Mucosa of descending colon (tissue), 3 donors: ENCODE measurements around the gene CEP170. TPM values are rescaled to one million over a fixed set of nuclear protein-coding genes. Genes with fewer than 3 reads are reported as not detected.

Experiments
- ATAC-seq: fragments of 200-7000 bp; cut with Tn5 transposase; one replicate; pipeline ENCODE4 v1.9.1; 2020; ENCODE audit warnings: mild to moderate bottlenecking, moderate library complexity
- DNase-seq, 3 donors: peaks; one replicate each; pipeline ENCODE4 v3.0.0-alpha.2; 2020
- H3K36me3 ChIP-seq: fragments of 200-600 bp; one replicate; pipeline ENCODE4 v1.8.0; 2021; ENCODE audit warnings: low read depth, mild to moderate bottlenecking
- H3K4me1 ChIP-seq: fragments of 200-600 bp; one replicate; pipeline ENCODE4 v1.8.0; 2021; ENCODE audit warnings: low read depth, mild to moderate bottlenecking
- H3K4me3 ChIP-seq: fragments of 200-600 bp; one replicate; pipeline ENCODE4 v1.8.0; 2021; ENCODE audit warnings: mild to moderate bottlenecking
- H3K9me3 ChIP-seq: fragments of 200-600 bp; one replicate; pipeline ENCODE4 v1.8.0; 2021; ENCODE audit warnings: mild to moderate bottlenecking
- intact Hi-C, 2 donors: fragments of 100-400 bp; cut with DNase I in 1 of 2; cut with micrococcal nuclease in 1 of 2; formaldehyde crosslinking; loops; one replicate each; pipeline versions ENCODE4 v1.11.0 to v1.11.1; 2022; cut with DNase I, micrococcal nuclease
- total RNA-seq, 3 donors: library from RNA; stranded (reverse); fragmentation: NEBNext Ultra II Directional in 2 of 3; extraction: Animal tissue kit (Norgen Biotek cat#: 25700) in 2 of 3; gene quantifications; one replicate each; pipeline versions ENCODE4 v1.2.1 to v1.2.4, GENCODE V29; 2021 to 2023
- TF ChIP-seq, protein P1 (sequence below): fragments of 200-600 bp; IDR thresholded peaks from one replicate; pipeline ENCODE4 v1.8.0; 2022; ENCODE audit warnings: antibody characterized with exemption, mild to moderate bottlenecking
- donor health status: DM: no; HTN: no; CAD: no; lungs with moderate emphysema.
- donor health status: DM: no; HTN: no; CAD: no.
- donor health status: DM: no; HTN: yes; CAD: no.

Gene CEP170
- total RNA-seq, 3 donors from 2014 or later, result 6.2 to 43.8 (median 14.4) TPM

DNA sequence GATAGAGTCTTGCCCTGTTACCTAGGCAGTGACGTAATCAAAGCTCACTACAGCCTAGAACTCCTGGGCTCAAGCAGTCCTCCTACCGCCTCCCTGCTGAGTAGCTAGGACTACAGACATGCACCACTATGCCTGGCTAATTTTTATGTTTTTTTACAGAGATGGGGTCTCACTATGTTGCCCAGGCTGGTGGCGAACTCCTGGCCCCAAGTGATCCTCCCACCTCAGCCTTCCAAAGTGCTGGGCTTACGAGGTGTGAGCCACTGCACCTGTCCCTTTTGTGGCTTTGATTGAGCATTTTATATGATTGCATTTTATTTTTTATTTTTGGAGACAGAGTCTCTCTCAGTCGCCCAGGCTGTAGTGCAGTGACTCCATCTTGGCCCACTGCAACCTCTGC, 26.6 kb upstream of the CEP170 start:
- ATAC-seq, result no peak
- intact Hi-C loops, result no loop called here
- TF ChIP-seq, protein P1, sequence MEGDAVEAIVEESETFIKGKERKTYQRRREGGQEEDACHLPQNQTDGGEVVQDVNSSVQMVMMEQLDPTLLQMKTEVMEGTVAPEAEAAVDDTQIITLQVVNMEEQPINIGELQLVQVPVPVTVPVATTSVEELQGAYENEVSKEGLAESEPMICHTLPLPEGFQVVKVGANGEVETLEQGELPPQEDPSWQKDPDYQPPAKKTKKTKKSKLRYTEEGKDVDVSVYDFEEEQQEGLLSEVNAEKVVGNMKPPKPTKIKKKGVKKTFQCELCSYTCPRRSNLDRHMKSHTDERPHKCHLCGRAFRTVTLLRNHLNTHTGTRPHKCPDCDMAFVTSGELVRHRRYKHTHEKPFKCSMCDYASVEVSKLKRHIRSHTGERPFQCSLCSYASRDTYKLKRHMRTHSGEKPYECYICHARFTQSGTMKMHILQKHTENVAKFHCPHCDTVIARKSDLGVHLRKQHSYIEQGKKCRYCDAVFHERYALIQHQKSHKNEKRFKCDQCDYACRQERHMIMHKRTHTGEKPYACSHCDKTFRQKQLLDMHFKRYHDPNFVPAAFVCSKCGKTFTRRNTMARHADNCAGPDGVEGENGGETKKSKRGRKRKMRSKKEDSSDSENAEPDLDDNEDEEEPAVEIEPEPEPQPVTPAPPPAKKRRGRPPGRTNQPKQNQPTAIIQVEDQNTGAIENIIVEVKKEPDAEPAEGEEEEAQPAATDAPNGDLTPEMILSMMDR, result no peak
- DNase-seq, result no peak
- Histone ChIP-seq H3K4me1 (no peaks in the 10 kb centered on the region), H3K4me3 (no peak overlapping the region), H3K9me3 (no peaks in the 10 kb centered on the region), H3K36me3 (no peaks in the 10 kb centered on the region)

DNA sequence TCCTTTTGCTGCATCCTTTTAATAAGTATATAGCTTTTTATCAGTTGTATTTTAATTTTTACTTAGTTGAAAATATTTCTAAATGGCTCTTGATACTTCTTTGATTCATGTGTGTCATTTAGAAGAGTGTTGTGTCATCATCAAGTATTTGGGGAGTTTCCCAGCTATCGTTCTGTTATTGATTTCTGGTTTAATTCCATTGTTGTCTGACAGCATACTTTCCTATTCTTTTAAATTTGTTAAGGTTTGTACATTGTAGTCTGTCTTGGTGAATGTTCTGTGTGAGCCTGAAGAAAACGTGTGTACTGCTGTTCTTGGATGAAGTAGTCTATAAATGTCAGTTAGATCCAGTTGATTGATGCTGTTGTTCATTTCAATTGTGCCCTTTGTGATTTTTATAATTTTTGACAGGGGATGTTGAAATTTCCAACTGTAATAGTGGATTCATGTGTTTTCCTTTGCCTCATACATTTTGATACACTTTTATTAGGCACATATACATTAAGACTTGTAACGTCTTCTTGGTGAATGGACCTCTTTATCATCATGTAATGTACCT, 25.6 kb upstream of the CEP170 start:
- no peak for DNase-seq
- intact Hi-C loops, result no loop called here
- Histone ChIP-seq H3K4me3 (no peak overlapping the region), H3K36me3 (no peaks in the 10 kb centered on the region), H3K9me3 (no peaks in the 10 kb centered on the region), H3K4me1 (no peaks in the 10 kb centered on the region)
- TF ChIP-seq, protein P1, result no peak
- ATAC-seq, result no peak

DNA sequence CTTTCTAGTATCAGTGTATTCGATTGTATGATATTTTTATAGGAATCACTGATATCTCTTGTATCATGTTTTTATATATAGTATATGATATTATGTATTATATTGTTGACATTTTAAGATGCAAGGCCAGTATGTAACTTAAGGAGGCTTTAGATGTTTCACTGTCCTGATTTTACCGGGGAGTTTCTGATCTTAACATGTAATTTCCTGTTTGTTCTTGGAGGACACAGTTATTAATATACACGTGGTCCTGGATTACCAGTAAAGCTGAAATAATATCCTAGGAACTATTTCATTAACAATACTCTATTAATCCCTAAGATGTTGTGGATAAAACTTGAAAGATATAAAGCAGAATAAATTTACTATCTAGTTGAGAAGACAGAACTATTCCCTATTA, 20.2 kb upstream of the CEP170 start:
- DNase-seq (no peak), ATAC-seq (no peak)
- intact Hi-C loops, result no loop called here
- Histone ChIP-seq H3K36me3 (no peaks in the 10 kb centered on the region), H3K9me3 (no peaks in the 10 kb centered on the region), H3K4me3 (no peak overlapping the region), H3K4me1 (no peaks in the 10 kb centered on the region)
- TF ChIP-seq, protein P1, result no peak

DNA sequence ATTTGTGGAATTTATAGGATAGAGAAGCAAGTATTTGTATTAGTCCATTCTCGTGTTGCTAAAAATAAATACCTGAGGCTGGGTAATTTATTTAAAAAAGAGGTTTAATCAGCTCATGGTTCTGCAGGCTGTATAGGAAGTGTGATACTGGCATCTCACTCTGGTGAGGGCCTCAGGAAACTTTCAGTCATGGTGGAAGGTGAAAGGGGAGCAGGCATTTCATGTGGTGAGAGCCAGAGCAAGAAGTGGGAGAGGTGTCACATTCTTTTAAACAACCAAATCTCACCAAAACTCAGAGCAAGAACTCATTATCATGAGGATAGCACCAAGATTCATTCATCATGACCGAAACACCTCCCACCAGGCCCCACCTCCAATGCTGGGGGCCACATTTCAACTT, 18.9 kb upstream of the CEP170 start:
- DNase-seq (no peak), ATAC-seq (no peak)
- Histone ChIP-seq H3K4me1 (no peaks in the 10 kb centered on the region), H3K36me3 (no peaks in the 10 kb centered on the region), H3K4me3 (no peak overlapping the region), H3K9me3 (no peaks in the 10 kb centered on the region)
- intact Hi-C loops, result no loop called here
- TF ChIP-seq, protein P1, result no peak

DNA sequence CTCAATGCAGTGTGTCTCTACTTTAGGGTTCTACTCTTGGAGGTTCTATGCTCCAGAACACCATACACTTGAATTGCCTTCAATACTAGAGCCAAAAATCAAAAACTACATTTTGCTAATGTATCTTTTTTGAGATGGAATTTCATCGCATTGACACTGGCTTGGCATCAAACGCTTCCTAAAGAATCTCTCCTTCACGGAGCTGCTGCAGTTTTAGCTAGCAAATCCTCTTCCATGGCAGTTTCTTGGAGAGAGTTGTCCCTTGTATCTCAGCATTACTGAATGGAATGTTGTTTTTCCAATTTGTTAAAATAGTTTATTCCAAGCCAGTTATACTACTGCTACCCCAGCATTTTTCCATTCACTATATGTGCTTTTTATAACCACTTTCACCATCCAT, 18.4 kb upstream of the CEP170 start:
- no peak for ATAC-seq
- H3K4me3 ChIP-seq, result no peak overlapping the region
- TF ChIP-seq, protein P1, result no peak
- no peaks in the 10 kb centered on the region for H3K4me1 ChIP-seq
- intact Hi-C loops, result no loop called here
- no peaks in the 10 kb centered on the region for H3K9me3 ChIP-seq
- H3K36me3 ChIP-seq, result no peaks in the 10 kb centered on the region
- DNase-seq, result no peak

DNA sequence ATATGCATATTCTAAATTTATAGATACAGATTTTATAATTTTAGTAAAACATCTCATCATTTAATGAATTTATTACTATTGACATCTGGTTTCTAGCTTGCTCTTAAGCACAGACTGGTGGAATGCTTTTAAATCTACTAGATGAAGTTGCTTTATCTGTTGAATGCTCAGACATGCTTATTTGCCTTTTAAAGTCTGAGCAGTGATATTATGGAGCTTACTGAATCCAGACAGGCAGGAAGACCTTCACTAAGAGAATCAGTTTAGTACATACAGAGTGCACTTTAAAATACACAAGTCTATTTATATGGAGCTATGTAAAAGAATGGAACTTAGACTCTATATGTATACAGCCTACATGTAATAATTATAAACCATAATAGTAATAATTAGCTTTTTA, 17.3 kb upstream of the CEP170 start:
- TF ChIP-seq, protein P1, result no peak
- no peaks in the 10 kb centered on the region for H3K4me1 ChIP-seq
- no peaks in the 10 kb centered on the region for H3K36me3 ChIP-seq
- intact Hi-C loops, result no loop called here
- DNase-seq (no peak), ATAC-seq (no peak)
- H3K9me3 ChIP-seq, result no peaks in the 10 kb centered on the region
- no peak overlapping the region for H3K4me3 ChIP-seq
